Epithelial cell of umbilical artery (primary cell): ENCODE measurements around the gene ANKRD13A. TPM values are rescaled to one million over a fixed set of nuclear protein-coding genes. Genes with fewer than 3 reads are reported as not detected.

ENCODE experiments used
- total RNA-seq: library from RNA; depleted of rRNA; stranded (reverse); fragments of >200 nt; gene quantifications from 2 replicates; pipeline ENCODE4 v1.2.3, GENCODE V29; 2014

The ANKRD13A gene
- 37.7 and 43.6 TPM in 2 replicates for total RNA-seq

DNA sequence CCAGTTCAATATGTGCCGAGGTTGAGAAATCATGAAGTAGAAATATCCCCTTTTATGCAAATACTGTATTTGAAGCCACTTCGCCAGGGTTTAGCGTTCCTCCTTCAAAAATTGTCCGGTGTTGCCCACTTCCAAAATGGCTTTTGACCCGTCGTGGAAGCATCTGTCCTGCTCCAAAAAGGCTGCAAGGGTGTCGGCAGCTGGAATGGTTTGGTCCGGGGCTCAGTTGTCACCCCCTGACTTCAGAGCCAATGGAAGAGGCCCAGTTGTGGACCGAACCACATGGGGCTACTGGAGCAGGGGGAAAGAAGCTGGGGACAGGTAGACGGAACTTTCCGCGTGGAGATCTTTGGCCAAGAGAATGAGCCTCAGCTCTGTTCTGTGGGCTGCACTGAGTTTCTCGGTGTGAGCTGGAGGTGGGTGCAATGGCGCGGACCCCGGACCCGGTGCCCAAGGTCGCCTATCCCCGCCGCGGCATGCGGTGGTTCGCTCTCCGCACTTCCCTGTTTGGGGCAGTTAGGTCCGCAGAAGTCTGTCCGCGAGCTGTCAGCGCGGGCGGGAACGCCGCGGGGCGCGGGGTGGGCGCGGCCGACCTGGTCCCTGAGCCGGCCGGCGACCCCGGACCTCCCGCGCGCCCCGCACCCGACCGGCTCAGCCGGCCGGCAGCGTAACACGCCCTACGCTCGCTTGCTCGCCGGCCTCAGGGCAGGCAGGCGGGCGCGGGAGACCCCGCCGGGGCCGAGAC is at the start of gene ANKRD13A:
Gene ANKRD13A (plus strand): TSS at position 527 of the 745 bp plus-strand sequence. CDS start 259 bp downstream, outside the sequence.

DNA sequence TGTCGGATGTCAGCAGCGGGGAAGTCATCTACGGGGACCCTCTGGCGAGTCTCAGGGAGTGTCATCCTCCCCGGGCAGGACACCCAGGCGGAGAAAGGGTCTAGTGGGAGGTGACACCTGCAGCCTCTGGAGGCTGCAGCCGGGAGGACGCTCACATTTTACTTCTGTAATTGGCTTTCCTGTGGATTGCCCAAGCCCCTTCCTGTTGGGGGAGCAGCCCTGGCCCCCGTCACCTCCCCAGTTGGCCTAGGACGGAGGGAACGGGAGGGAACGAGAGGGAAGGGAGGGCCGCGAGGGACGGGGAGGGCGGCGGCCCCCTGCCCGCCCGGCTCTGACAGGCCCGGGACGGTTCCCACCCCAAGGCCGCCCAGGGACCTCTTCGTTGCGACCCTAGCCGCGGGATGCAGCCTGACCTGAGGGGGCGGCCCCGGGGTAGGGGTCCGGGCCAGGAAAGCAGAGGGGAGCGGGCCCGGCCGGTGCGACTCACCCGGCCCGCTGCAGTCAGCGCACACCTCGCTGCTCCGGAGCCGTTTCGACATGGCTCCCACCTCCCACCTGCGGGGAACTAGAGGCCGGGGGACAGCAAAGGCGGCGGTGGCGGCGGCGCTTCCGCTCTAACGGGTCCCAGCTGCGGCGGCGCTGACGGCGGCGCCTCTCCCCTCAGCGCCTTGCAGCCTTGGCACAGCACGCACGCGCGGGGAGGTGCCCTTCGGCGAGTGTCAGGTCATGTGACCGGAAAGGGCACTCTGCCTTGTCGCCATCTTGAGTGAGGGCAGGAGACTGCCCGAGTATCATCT is 3.3 kb upstream of the ANKRD13A start, which contains the start of gene GIT2:
Gene GIT2 (minus strand): TSS at position 683 of the 797 bp plus-strand sequence. CDS start 144 bp downstream, at position 539.

GRCh38 chr12:110048242-110049027 is 49.2 kb downstream of the ANKRD13A start, which contains the start of gene C12orf76:
TSS of gene C12orf76 (minus strand) at chr12:110048522. CDS start at chr12:110048495, 27 bp downstream.

Other genes starting within 250 kb of the ANKRD13A start
- gene TRPV4, start 166.0 kb upstream of the ANKRD13A start, total RNA-seq: 0.61 and 1.3 TPM in 2 replicates
- 50.0 and 77.0 TPM in 2 replicates for gene GLTP, start 118.9 kb upstream of the ANKRD13A start, total RNA-seq
- 10.1 and 17.5 TPM in 2 replicates for gene TCHP, start 99.2 kb upstream of the ANKRD13A start, total RNA-seq
- gene GIT2, start 3.1 kb upstream of the ANKRD13A start, total RNA-seq: 38.7 and 46.7 TPM in 2 replicates
- gene C12orf76, start 49.1 kb downstream of the ANKRD13A start, total RNA-seq: 16.9 and 22.6 TPM in 2 replicates
- 9.1 and 10.9 TPM in 2 replicates for gene IFT81, start 124.9 kb downstream of the ANKRD13A start, total RNA-seq